Activated CD8-positive, alpha-beta memory T cell treated with anti-CD3 and anti-CD28 coated beads for 4 hours (primary cell): ENCODE results near the gene CYP2S1.

Experiments
- DNase-seq, 2 donors: peaks; one replicate each; pipeline ENCODE4 v3.0.0-alpha.2; 2020; ENCODE audit warnings: low read depth in 2 of 2

The CYP2S1 gene

DNA sequence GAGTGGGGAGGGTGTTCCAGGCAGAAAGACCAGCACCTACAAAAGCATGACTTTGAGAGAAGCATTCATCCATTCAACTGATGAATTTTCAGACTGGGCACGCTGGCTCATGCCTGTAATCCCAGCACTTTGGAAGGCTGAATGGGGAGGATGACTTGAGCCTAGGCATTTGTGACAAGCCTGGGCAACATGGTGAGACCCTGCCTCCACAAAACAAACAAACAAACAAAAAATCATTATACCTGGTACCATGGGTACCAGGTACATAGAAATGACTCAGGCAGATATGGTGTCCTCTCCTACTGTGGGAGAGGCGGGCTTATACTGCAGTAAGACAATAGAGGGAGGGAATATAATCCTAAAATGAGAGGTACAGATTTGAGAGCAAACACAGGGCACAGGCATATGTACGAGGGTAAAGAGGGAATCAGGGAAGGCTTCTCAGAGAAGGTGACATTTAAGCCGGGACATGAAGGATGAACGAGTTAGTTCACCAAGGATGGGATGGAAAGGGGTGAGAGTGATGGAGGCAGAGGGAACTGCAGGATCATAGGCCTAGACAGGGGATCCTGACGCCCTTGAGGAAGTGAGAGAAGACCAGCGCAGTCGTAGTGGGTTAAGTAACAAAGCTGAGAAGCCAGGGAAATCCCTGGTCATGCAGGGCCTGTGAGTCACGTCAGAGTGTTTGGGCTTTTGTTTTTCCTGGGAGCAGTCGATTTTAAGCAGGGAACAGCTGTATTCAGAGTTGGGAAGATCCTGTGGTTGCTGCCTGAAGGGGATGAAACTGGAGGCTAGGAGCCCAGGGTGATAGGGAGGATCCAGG is 2.9 kb downstream of the CYP2S1 start:
- no peak for DNase-seq

- DNase-seq, result no peak
Measured at GRCh38 chr19:41198559-41198958, 5.5 kb downstream of the CYP2S1 start.

- no peak for DNase-seq
Measured at GRCh38 chr19:41203371-41203770, 10.4 kb downstream of the CYP2S1 start.

DNA sequence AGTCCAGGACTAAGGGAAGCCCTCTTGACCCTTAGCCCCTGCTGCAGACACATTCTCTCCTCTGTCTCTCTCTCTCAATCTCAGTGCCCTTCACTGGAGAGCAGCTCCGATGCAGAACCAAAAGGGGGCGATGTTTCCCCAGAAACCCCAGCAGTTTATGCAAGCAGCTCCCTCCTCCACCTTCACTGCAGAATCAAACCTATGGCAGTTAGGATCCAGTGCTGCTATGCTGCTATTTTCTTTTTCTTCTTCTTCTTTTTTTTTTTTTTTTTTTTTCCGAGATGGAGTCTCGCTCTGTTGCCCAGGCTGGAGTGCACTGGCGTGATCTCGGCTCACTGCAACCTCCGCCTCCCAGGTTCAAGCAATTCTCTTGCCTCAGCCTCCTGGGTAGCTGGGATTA is 11.3 kb downstream of the CYP2S1 start:
- DNase-seq, result peak; percentile 67 to 72

DNA sequence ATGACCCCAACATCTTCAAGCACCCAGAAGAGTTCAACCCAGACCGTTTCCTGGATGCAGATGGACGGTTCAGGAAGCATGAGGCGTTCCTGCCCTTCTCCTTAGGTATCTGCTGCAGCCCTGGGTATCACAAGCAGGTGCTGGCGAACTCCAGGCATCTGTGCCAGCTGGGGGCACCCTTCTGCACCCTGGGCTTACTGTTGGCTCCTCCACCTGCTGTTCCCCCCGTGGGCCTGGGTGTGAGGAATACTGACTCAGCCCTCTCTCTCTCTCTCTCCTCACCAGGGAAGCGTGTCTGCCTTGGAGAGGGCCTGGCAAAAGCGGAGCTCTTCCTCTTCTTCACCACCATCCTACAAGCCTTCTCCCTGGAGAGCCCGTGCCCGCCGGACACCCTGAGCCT is 13.0 kb downstream of the CYP2S1 start:
- DNase-seq, result no peak

DNA sequence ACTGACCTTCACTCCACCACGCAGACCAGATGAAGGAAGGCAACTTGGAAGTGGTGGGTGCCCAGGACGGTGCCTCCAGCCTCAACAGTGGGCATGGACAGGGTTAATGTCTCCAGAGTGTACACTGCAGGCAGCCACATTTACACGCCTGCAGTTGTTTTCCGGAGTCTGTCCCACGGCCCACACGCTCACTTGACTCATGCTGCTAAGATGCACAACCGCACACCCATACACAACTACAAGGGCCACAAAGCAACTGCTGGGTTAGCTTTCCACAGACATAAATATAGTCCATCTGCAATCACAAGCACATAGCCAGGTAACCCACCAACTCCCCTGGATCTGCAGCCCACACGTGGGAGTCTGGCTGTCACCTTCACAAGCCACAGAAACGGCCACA is 13.4 kb downstream of the CYP2S1 start:
- no peak for DNase-seq

GRCh38 chr19:41206926-41207750 is 14.1 kb downstream of the CYP2S1 start:
- DNase-seq, result no peak

- no peak for DNase-seq
Measured at GRCh38 chr19:41214161-41214560, 21.1 kb downstream of the CYP2S1 start.

- DNase-seq, result no peak
Measured at GRCh38 chr19:41217741-41218140, 24.7 kb downstream of the CYP2S1 start.

DNA sequence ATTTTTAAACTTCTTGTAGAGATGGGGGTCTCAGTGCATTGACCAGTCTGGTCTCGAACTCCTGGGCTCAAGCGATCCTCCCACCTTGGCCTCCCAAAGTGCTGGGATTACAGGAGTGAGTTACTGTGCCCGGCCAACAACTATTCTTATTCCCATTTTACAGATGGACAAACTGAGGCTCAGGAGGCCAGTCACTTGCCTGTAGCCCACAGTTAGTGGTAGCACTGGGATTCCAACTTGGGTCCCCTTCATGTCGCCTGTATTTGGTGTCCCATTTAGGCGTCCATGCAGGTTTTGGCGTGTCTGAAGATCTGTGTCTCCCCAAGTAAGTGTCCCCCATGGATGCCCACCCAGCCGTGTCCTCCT is 25.2 kb downstream of the CYP2S1 start:
- no peak for DNase-seq

DNA sequence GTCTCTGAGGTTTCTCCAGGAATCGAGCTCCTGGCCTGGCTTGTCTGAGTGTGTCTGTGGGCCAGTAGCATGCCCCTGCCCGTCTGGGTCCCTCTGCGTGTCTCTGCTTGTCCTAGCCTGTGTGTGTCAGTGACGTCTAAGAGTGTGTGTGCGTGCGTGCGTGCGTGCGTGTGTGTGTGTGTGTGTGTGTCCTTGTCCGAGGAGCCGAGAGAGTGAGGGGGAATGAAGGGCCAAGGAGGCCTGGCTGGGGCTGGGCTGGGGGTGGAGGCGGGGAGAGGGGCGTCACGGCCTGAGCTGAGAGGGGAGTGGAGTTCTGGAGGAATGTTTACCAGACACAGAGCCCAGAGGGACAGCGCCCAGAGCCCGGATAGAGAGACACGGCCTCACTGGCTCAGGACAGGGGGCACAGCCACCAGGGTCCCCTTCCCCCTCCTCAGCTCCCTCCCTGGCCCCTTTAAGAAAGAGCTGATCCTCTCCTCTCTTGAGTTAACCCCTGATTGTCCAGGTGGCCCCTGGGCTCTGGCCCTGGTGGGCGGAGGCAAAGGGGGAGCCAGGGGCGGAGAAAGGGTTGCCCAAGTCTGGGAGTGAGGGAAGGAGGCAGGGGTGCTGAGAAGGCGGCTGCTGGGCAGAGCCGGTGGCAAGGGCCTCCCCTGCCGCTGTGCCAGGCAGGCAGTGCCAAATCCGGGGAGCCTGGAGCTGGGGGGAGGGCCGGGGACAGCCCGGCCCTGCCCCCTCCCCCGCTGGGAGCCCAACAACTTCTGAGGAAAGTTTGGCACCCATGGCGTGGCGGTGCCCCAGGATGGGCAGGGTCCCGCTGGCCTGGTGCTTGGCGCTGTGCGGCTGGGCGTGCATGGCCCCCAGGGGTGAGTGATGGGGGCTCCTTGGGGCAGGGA is 25.8 kb downstream of the CYP2S1 start, which contains the start of gene AXL:
Gene AXL (plus strand): TSS at position 609 of the 893 bp plus-strand sequence. CDS start 170 bp downstream, at position 779.
- DNase-seq, result no peak

GRCh38 chr19:41219924-41220567 is 27.0 kb downstream of the CYP2S1 start:
- no peak for DNase-seq

GRCh38 chr19:41220811-41221210 is 27.8 kb downstream of the CYP2S1 start:
- DNase-seq, result no peak

DNA sequence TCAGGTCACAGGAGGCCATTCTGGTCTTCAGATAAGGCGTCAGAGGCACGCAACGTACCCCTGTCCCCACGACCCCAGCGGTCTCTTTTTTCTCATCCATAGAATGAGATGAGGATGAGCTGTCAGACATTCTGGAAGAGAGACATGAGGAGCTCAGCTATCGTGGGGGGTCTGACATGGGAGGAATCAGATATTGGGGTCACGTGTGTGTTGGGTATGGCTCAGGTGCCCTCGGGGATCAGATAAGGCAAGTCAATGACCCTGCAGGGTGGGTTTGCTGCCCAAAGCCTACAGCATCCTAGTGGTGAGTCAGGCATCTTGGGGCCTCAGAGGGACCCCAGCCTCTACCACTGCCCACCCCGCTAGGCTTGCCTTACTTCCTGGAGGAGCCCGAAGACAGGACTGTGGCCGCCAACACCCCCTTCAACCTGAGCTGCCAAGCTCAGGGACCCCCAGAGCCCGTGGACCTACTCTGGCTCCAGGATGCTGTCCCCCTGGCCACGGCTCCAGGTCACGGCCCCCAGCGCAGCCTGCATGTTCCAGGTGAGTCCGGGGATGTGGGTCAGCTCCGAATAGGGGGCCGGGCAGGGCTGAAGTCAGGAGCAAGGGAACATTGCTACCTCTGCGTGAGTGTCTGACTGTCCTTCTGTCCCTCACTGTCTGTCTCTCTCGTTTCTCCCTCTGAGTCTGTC is 28.6 kb downstream of the CYP2S1 start:
- no peak for DNase-seq

- DNase-seq, result no peak
Measured at GRCh38 chr19:41222240-41222639, 29.2 kb downstream of the CYP2S1 start.

DNA sequence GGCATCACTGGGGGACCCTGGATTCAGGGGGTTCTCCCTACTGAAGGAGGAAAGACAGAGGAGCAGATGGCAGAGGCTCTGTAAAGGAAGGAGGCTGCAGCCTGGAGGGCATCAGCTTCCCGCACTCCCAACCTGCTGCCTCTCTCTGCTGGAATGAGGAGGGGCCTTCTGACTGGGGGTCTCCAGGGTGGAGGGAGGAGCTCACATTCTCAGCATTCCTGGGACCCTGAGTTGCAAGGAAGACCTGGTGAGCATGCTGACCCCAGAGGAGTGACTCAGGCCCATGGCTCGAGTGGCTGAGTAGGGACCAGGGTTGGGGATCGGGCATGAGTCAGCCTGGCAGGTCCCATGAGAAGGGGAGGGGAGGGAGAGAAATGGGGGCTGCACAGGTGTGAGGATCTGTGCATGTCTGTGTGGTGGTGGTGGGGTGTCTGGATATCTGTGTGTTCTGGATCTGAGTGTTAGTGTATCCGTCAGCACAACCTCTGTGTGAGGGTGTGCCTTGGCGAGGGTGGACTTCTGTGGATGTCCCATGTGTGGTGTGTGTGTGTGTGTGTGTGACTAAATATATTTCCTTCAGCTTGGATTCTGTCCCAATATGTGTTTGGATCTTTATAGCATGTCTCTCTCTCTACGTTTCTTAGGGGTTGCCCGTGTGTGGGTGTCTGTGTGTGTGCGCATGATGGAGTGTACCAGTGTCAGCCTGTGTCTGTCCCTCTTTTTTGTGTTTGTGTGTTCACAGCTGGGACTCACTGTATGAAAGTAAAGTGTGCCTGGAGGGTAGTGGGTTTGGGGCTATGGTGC is 30.6 kb downstream of the CYP2S1 start:
- DNase-seq, result no peak

DNA sequence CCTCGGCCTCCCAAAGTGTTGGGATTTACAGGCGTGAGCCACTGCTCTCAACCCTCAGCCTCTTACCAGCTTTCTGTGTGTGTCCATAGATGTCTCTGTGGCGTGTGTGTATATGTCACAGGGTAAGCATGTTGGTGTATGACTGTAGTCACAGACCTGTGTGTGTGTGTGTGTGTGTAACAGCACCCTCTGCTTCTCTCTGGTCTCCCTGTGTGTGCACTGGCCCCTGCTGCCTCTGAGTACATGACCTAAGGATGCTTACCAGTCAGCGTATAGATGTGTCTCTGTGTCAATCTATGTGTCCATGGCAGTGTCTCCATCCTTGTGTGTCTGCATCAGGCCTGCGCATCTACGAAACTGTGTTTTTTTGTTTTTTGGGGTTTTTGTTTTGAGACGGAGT is 31.6 kb downstream of the CYP2S1 start:
- DNase-seq, result no peak

- peak; percentile 12 to 51 for DNase-seq
Measured at GRCh38 chr19:41225238-41226052, 32.4 kb downstream of the CYP2S1 start.
